ENCODE results near the gene HIP1R. TPM values are rescaled to one million over a fixed set of nuclear protein-coding genes. Genes with fewer than 3 reads are reported as not detected.

HIP1R gene
- total RNA-seq, 2 donors from 2014 or later = 20.0 to 28.1 TPM

DNA sequence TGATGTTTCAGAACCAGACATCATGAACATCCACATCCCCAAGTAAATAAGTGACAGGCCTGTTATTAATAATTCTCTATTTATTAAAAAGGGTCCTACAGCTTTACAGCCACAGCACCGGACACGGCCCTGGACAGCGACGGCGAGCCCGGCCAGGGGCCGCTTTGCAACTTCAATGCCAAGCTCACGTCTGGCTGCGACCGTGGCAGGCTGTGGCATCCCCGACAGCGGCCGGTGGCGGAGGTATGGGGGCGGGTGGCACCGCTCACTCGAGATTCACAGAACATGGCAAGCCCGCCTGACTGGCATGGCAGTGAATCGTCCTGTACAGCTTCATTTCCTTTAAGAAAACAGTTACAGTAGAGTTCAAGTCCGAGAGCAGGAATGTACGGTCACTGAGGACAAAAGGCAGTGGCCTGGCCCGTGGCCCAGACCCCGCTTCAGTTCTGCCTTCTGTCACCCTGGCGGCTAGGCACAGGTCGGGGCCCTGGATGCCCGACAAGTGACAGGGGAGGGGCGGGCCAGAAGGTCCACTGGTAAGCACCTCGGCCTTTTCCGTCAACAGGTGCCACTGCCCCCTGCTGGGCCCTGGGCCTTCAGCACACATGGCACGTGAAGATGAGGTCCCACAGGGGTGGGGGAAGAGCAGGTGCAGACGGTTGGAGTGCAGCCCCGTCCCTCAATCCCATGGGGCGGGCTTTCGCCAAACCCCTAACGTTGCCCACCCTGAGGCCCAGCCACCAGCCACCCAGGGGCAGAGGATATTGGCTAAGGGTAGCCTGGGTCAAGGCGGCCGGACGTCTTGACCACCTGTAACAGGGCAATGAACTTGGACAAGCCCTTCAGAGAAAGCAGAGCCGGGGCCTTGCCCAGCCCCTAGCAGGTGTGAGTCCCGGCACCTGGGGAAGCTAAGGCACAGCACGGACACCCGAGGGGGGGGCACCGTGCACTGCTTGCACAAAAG, 30.3 kb downstream of the HIP1R start:
- H3K27me3 Mint-ChIP-seq (ENCODE audit: low read depth) = peaks cover 4% of the 10 kb centered on the region
- no peaks in the 10 kb centered on the region for H3K4me1 Mint-ChIP-seq (ENCODE audit: low read depth)
- H3K4me3 Mint-ChIP-seq = no peak overlapping the region
- no peaks in the 10 kb centered on the region for H3K9me3 Mint-ChIP-seq
- H3K27ac Mint-ChIP-seq = no peak overlapping the region
- DNase-seq (peak in 1 of 2 donors; percentile 29), ATAC-seq (replicated peaks in 1 of 2) (peak in 1 of 2 donors; percentile 20)
- H3K36me3 Mint-ChIP-seq (ENCODE audit: insufficient read depth in 2 of 2) = peaks cover 2 to 20% of the 10 kb centered on the region in 2 donors

DNA sequence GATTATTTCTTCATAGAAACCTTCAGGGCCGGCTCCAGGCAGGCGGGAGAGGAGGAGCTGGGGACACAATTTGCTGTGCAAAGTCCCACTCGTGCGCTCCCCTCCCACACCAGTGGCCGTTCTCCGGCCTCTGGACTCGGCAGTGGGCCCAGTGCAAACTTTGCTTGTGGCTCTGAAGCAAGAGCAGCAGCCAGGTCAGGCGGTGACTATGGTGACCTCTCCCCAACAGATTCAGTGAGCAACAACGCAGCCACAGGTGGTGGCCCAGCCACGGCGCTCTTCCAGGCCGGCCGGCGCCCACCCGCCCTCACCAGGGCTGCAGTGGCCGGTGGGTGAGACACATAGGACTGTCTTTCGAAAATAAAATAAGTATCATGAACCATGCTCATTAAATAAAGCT, 31.1 kb downstream of the HIP1R start:
- peaks cover 9% of the 10 kb centered on the region for H3K27me3 Mint-ChIP-seq (ENCODE audit: low read depth)
- no peaks in the 10 kb centered on the region for H3K9me3 Mint-ChIP-seq
- H3K4me1 Mint-ChIP-seq (ENCODE audit: low read depth) = peaks cover 8% of the 10 kb centered on the region
- H3K4me3 Mint-ChIP-seq = no peak overlapping the region
- ATAC-seq (replicated peaks in 1 of 2) (no peak), DNase-seq (no peak)
- peaks cover 4 to 18% of the 10 kb centered on the region in 2 donors for H3K36me3 Mint-ChIP-seq (ENCODE audit: insufficient read depth in 2 of 2)
- H3K27ac Mint-ChIP-seq = no peak overlapping the region

DNA sequence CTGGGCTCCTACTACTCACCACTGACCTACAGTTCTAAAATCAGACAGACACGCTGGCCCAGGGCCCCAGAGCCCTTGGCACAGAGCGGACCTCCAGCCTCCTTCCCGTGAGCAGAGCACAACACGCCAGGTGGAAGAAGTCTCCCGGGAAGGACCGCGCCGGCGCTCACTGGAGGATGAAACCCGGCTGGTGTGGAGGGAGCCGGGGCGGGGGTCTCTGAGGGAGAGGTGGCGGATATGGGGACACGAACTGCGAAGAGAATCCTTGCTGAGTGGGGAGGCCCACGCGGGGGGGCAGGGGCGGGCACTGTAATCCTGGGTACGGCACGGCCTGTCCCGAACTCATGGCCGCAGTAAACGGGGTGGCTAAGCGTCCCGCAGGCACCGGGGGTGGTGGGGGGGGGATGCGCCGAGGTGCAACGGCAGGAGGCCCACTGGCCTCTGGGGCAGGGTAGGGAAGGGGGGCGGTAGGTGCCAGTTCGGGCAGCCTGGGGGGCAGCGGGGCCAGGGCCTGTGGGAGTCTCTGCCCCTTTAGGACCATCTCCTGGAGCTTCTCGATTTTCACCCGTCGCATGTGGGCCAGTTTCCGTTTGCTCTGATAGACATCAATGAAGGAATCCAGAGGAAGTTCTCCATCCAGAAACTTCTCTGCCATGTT, 31.8 kb downstream of the HIP1R start:
- Mint-ChIP-seq H3K27me3 (ENCODE audit: low read depth) (peaks cover 11% of the 10 kb centered on the region), H3K27ac (no peak overlapping the region), H3K4me3 (peak overlapping the region in 1 of 2 donors; percentile 24), H3K9me3 (no peaks in the 10 kb centered on the region), H3K36me3 (ENCODE audit: insufficient read depth in 2 of 2) (peaks cover 5 to 18% of the 10 kb centered on the region in 2 donors), H3K4me1 (ENCODE audit: low read depth) (peaks cover 15% of the 10 kb centered on the region)
- ATAC-seq (replicated peaks in 1 of 2) = no peak
- DNase-seq = no peak

GRCh38 chr12:122867691-122868461, 32.6 kb downstream of the HIP1R start:
- peaks cover 23% of the 10 kb centered on the region for H3K4me1 Mint-ChIP-seq (ENCODE audit: low read depth)
- H3K4me3 Mint-ChIP-seq = no peak overlapping the region
- DNase-seq = no peak
- ATAC-seq (replicated peaks in 1 of 2) = no peak
- H3K27ac Mint-ChIP-seq = no peak overlapping the region
- H3K27me3 Mint-ChIP-seq (ENCODE audit: low read depth) = peaks cover 19% of the 10 kb centered on the region
- peaks cover 5 to 18% of the 10 kb centered on the region in 2 donors for H3K36me3 Mint-ChIP-seq (ENCODE audit: insufficient read depth in 2 of 2)
- no peaks in the 10 kb centered on the region for H3K9me3 Mint-ChIP-seq

GRCh38 chr12:122868471-122869177, 33.4 kb downstream of the HIP1R start:
- H3K9me3 Mint-ChIP-seq = no peaks in the 10 kb centered on the region
- H3K4me3 Mint-ChIP-seq = no peak overlapping the region

DNA sequence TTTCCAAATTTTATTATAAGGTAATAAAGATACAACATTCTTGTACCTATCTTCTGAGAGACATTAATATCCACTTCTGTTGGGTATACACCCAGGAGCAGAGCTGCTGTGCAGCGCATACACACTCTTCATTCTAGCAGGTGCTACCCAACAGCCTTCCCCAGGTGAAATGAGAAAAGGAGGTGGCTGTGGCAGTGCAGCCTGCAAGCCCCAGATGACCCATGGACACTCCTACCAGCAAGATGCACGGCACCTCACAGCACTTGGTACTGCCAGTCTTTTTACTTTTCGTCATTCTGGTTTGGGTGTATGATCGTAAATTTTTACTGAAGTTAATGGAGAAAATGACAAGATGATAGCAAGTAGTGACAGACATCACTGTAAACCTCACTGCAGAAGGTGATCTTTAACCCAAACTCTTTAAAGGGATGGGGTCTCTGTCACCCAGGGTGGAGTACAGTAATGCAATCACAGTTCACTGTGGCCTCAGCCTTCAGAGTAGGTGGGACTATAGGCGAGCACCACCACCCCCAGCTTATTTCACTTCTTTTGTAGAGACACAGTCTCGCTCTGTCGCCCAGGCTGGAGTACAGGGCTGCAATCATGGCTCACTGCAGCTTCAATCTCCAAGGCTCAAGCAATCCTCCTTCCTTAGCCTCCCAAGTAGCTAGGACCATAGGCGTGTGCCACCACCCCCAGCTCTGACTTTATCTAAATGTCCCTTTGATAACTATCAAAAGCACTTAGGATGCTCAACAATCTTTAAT, 34.1 kb downstream of the HIP1R start:
- peaks cover 34% of the 10 kb centered on the region for H3K27me3 Mint-ChIP-seq (ENCODE audit: low read depth)
- H3K36me3 Mint-ChIP-seq (ENCODE audit: insufficient read depth in 2 of 2) = peaks cover 5 to 18% of the 10 kb centered on the region in 2 donors
- H3K4me1 Mint-ChIP-seq (ENCODE audit: low read depth) = peaks cover 38% of the 10 kb centered on the region
- DNase-seq (no peak), ATAC-seq (replicated peaks in 1 of 2) (no peak)
- H3K4me3 Mint-ChIP-seq = no peak overlapping the region
- no peaks in the 10 kb centered on the region for H3K9me3 Mint-ChIP-seq
- H3K27ac Mint-ChIP-seq = no peak overlapping the region

More at GRCh38 chr12:122868471-122869177, 33.4 kb downstream of the HIP1R start:
- no peak for ATAC-seq (replicated peaks in 1 of 2)
- H3K27me3 Mint-ChIP-seq (ENCODE audit: low read depth) = peaks cover 26% of the 10 kb centered on the region
- H3K36me3 Mint-ChIP-seq (ENCODE audit: insufficient read depth in 2 of 2) = peaks cover 5 to 18% of the 10 kb centered on the region in 2 donors
- peaks cover 30% of the 10 kb centered on the region for H3K4me1 Mint-ChIP-seq (ENCODE audit: low read depth)
- DNase-seq = no peak
- no peak overlapping the region for H3K27ac Mint-ChIP-seq

DNA sequence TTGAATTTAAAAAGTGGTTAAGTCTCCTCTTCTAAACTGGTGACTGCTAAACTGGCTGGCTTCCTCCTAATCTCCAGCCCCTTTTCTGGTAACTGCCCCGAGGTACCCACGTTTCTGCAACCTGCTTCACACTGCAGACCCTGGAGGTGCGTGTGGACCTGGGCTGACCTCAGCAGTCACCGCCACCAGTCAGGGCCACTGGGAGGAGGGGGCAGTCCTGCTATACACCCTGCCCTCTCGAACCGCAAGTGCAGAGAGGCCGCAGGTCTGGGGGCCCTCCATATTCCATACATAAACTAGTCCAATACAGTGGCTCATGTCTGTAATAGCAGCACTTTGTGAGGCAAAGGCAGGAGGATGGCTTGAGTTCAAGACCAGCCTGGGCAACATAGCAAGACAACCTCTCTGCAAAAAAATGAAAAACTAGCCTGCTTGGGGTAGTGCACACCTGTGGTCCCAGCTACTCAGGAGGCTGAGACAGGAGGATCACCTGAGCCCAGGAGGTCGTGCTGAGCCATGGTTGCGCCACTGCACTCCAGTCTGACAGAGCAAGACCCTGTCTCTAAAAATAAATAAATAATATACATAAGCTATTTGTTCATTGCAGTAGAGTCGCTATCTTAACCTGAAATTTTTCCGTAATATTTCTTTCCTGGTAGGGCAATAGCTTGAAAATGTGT, 35.0 kb downstream of the HIP1R start:
- ATAC-seq (replicated peaks in 1 of 2) (no peak), DNase-seq (no peak)
- H3K36me3 Mint-ChIP-seq (ENCODE audit: insufficient read depth in 2 of 2) = peaks cover 5 to 18% of the 10 kb centered on the region in 2 donors
- H3K4me3 Mint-ChIP-seq = no peak overlapping the region
- H3K4me1 Mint-ChIP-seq (ENCODE audit: low read depth) = peaks cover 44% of the 10 kb centered on the region
- no peaks in the 10 kb centered on the region for H3K9me3 Mint-ChIP-seq
- H3K27me3 Mint-ChIP-seq (ENCODE audit: low read depth) = peaks cover 36% of the 10 kb centered on the region
- H3K27ac Mint-ChIP-seq = no peak overlapping the region

- Mint-ChIP-seq H3K36me3 (ENCODE audit: insufficient read depth in 2 of 2) (peaks cover 5 to 18% of the 10 kb centered on the region in 2 donors), H3K4me3 (peak overlapping the region; percentile 72 to 80), H3K27ac (no peak overlapping the region), H3K9me3 (no peaks in the 10 kb centered on the region), H3K27me3 (ENCODE audit: low read depth) (peaks cover 36% of the 10 kb centered on the region), H3K4me1 (ENCODE audit: low read depth) (peaks cover 51% of the 10 kb centered on the region)
- no peak for DNase-seq
- ATAC-seq (replicated peaks in 1 of 2) = no peak
Observed at GRCh38 chr12:122870867-122871664, 35.8 kb downstream of the HIP1R start.

- Mint-ChIP-seq H3K36me3 (ENCODE audit: insufficient read depth in 2 of 2) (peaks cover 5 to 14% of the 10 kb centered on the region in 2 donors), H3K4me3 (peak overlapping the region; percentile 72 to 80), H3K9me3 (no peaks in the 10 kb centered on the region), H3K27ac (peak overlapping the region; percentile 61), H3K27me3 (ENCODE audit: low read depth) (peaks cover 45% of the 10 kb centered on the region), H3K4me1 (ENCODE audit: low read depth) (peaks cover 62% of the 10 kb centered on the region)
- DNase-seq (peak; percentile 68 to 77), ATAC-seq (replicated peaks in 1 of 2) (peak; percentile 70 to 71)
Observed at GRCh38 chr12:122871851-122872780, 36.9 kb downstream of the HIP1R start.

GRCh38 chr12:122872815-122873361, 37.6 kb downstream of the HIP1R start:
- no peak for ATAC-seq (replicated peaks in 1 of 2)
- peak overlapping the region; percentile 27 to 80 for H3K4me3 Mint-ChIP-seq
- no peak overlapping the region for H3K27ac Mint-ChIP-seq
- H3K27me3 Mint-ChIP-seq (ENCODE audit: low read depth) = peaks cover 53% of the 10 kb centered on the region
- H3K4me1 Mint-ChIP-seq (ENCODE audit: low read depth) = peaks cover 70% of the 10 kb centered on the region
- H3K36me3 Mint-ChIP-seq (ENCODE audit: insufficient read depth in 2 of 2) = peaks cover 8 to 14% of the 10 kb centered on the region in 2 donors
- no peak for DNase-seq
- H3K9me3 Mint-ChIP-seq = no peaks in the 10 kb centered on the region

Measured in activated T-cell treated with anti-CD3 and anti-CD28 coated beads, Interleukin-2, amount 50 U/mL, for 72 hours (primary cell).